GM18526 (cell line): ENCODE data around the gene VCY1B.
"Not testable (repeated sequence)": the region's sequence is repeated elsewhere in the genome, so short reads cannot be mapped to it uniquely, and the experiment has no call there.

Experiments used
- POLR2A ChIP-seq: IDR thresholded peaks from 3 replicates; pipeline ENCODE4 v1.6.1; 2011; ENCODE audit not compliant: insufficient read length; ENCODE audit errors: extremely low read depth

The VCY1B gene

DNA sequence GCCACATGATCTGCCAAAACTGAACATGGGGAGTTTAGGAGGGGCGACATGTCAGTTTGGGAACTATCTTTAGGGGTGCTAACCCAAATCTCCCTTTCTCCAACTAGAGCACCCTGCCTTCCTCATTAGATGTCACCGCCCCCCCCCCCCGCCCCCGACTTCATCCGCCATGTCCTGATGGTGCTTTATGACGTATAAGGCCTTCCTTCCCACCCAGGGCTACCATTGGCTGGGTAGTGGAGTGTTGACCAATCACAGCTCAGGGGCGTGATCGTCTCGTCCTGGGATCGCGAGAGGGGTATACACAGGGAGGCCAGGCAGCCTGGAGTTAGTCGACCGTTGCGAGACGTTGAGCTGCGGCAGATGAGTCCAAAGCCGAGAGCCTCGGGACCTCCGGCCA is at the start of gene VCY1B:
Gene VCY1B (plus strand): TSS at position 301 of the 400 bp plus-strand sequence. CDS start 63 bp downstream, at position 364.
- TF ChIP-seq POLR2A, result not testable (repeated sequence)

DNA sequence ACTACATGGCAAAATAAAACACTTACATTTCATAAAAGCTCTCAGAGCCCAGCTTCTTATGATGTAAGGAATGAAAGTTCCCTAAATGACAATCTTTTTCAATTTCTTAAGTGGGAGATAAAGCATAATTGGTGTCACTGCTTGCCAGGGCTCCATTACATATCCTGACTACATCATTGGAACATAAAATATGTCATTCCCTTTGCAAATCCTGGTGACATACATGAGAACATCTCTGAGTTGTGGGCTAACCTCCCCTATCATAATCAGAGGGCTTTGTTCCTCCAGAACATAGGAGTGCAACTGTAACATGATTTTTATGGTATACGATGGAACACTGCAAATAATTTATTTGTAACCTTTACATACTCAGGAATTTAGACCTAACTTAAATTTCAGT is 29.9 kb downstream of the VCY1B start:
- no peak for TF ChIP-seq POLR2A
